ENCODE measurements around the gene DVL1.
A peak's percentile ranks its signal among the peaks of the same experiment; 100 is the strongest.

The DVL1 gene

DNA sequence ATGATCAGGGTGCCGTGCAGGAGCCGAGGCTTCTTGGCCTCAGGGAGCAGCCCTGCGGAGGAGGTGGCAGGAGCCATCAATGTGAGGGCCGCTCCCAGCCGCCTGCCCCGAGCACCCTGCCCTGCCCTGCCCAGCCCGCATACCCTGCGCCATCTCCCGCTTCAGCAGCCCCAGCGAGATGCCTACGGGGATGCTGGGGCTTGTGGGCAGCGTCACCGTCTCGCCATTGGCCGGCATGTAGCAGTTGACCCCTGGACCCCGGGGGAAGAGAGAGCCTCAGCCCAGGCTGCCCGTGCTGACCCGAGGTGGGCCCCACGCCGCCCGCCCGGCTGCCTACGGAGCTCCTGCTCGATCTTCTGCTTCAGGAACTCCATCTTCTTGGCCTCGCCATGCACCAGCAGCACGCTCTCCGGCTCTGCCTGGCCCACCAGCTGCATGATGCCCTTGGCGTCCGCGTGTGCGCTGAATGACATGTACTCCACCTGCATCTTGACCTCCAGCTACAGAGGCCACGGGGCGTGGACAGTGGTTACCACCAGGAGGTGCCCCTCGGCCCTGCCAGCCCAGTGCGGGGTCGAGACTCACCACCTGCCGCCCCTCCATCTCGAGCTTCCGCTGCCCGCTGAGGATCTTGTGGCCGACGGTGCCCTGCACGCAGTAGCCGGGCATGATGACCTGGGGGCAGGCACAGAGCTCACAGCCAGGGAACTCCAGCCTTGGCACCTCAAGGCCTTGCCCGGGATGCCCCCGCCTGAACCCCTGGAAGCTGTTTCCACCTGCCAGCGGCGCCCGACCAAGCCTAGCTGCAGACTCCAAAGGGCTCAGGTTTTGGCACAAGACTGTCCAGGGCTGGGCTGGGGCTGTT is 36.5 kb downstream of the DVL1 start:
- DNase-seq (ENCODE audit: low read depth in 2 of 2) = no peak

GRCh38 chr1:1311107-1312104 is 37.8 kb downstream of the DVL1 start:
- DNase-seq (ENCODE audit: low read depth in 2 of 2) = no peak

GRCh38 chr1:1310476-1311053 is 38.7 kb downstream of the DVL1 start:
- no peak for DNase-seq (ENCODE audit: low read depth in 2 of 2)

DNA sequence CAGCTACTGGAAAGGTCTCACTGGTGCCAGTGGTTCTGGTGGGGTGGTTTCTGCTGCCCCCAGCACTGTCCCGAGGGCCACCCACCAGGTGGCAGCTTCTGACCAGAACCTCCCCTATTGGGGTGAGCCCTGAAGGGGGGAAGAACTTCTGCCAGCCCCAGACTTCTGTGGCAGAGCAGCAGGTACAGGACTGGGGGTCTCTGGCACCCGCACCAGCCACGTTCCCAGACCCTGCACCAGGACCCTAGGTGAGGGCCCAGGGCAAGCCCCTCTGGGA is 39.2 kb downstream of the DVL1 start:
- DNase-seq (ENCODE audit: low read depth in 2 of 2) = no peak

- no peak for DNase-seq (ENCODE audit: low read depth in 2 of 2)
Measured at GRCh38 chr1:1309251-1310108, 39.7 kb downstream of the DVL1 start.

GRCh38 chr1:1308756-1309250 is 40.4 kb downstream of the DVL1 start:
- no peak for DNase-seq (ENCODE audit: low read depth in 2 of 2)

DNA sequence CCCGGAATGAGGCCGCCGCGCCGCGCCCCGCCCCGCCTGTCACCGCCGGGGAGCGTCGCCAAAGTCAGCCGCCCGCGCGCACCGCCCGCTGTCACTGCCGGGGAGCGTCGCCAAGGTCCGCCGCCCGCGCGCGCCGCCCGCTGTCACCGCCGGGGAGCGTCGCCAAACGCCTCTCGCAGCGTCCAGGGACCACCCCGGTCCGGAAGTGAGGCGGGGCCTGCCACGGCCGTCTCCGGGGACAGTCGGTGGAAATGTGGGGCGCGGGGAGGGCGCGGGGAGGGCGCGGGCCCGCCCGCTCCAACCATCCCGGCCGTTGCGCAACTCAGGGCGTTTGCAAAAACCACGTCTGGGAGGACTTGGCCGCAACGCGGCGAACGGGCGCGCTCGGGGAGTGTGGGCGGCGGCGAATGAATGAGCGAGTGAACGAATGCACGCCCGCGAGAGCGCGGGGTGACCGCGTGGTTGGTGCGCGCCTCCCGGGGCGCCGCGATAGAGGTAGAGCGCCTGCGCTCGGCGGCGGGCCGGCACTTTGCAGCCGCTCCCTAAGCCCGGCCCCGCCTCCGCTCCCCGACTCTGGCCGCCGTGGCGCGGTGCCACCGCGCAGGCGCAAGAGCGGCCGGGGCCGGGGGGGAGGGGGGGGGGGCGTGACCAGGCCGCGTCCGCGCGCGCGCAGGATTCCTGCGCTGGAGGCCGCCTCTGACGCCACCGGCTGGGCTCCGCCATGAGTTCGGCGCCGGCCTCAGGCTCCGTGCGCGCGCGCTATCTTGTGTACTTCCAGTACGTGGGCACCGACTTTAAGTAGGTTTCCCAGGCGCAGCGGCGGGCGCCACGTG is 41.1 kb downstream of the DVL1 start, which contains the start of the genes ACAP3 and PUSL1:
ACAP3 (minus strand) TSS at position 8 of the 833 bp plus-strand sequence. CDS start 115 bp downstream, outside the sequence.
PUSL1 (plus strand) TSS at position 675 of the 833 bp plus-strand sequence; CDS start at position 722, 47 bp downstream.
- DNase-seq (ENCODE audit: low read depth in 2 of 2) = peak; percentile 81 to 86

- no peak for DNase-seq (ENCODE audit: low read depth in 2 of 2)
Measured at GRCh38 chr1:1307261-1307922, 41.8 kb downstream of the DVL1 start.

DNA sequence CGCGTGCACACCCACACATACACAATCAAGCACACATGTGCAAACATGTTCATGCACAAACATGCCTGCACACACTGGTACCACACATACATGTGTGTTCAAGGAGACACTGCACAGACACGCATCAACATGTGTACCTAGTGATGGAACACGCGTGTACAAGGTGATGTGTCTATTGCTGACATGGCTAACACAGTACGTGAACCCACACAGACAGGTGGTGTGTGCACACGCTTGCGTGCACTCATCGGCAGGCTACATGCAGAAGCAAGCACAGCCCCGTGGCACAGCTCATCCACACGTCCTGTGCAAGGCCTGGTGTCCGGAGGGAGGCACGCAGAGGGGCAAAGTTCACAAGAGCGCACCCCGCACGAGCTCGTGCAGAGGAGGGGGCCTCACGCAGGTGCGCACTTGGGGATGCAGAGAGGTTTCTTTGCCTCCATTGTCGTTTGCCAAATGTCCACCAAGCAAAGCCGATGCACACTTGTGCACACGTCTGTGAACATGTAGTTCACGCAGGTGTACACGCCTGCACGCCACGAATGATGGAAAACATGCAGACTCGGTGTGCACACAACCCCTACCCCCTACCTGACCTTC is 42.5 kb downstream of the DVL1 start:
- DNase-seq (ENCODE audit: low read depth in 2 of 2) = no peak

- no peak for DNase-seq (ENCODE audit: low read depth in 2 of 2)
Measured at GRCh38 chr1:1306070-1306660, 43.1 kb downstream of the DVL1 start.

DNA sequence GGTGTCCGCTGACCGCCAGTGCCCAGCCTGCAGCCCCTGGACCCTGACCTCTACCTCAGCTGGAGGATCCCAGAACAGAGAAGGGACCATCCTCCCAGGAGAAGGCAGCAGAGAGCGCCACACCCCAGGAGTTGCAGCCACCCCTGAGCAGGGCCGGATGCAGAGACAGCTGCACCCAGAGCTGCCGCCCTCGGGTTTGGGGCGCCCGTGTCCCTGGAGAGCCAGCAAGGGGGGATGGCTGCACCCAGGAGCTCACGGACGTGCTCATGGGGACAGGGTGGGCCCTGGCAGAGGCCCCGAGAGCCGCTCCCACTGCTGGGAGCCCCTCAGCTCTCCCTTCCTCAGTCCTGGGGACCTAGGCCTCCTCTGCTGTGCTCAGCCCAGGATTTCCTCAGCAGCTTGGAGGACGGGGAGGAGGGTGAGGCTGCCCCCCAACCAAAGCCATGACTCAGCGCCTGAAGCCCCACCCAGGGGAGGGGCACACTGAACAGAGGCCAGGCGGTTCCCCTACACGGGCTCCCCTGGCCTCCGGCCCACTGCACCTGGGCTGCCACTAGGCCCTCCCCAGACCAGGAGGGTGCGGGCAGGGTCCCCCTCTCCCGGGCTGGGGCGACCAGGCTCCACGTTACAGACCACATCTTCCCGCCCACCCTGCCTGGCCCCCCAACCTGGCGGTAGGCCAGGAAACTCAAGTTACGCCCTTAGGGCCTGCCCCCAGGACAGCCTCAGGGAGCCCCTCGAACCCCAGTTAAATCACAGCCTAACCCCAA is 43.7 kb downstream of the DVL1 start:
- DNase-seq (ENCODE audit: low read depth in 2 of 2) = peak; percentile 51 to 65

DNA sequence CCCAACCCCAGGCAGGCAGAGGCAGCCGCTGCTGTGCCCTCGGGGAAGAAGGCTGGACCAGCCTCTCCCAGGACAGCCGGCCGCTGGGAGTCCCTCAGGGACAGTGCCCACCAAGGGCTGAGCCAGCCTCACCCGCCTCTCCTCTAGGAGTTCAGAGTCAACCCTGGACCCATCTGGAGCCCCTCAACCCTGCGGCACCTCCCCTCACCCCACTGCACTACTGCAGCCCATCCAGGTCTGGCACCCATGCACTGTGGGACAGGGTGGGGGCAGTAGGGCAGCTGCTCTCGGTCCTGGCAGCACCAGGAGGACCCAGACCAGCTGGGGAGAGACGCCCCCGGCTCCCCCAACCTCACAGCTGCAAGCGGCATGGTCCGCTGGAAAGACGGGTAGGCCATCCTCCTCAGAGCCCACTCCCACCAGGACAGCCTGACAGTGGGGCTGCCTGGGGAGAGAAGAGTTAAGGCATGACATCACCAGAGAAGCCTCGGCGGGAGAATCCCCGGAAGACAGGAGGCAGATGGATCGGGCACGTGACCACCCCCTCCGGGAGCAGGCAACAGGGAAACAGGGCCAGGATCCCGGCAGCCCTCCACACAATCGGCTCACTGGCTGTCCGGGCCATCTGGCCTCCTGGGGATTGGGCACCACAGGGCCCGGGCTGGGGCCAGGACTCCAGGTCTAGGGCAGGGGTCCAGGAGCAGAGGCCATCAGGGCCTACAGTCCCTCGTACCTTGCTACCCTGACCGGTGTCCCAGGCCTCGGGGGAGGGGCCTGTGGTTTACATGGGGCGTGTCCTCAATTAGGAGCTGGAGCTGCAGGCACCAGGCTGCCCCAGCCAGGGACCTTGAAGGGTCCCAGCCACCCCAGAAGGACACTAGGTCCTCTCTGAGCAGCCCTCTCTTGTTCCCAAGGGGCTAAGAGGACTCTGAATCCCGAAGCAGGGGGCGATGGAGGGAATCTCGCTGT is 44.6 kb downstream of the DVL1 start:
- no peak for DNase-seq (ENCODE audit: low read depth in 2 of 2)

DNA sequence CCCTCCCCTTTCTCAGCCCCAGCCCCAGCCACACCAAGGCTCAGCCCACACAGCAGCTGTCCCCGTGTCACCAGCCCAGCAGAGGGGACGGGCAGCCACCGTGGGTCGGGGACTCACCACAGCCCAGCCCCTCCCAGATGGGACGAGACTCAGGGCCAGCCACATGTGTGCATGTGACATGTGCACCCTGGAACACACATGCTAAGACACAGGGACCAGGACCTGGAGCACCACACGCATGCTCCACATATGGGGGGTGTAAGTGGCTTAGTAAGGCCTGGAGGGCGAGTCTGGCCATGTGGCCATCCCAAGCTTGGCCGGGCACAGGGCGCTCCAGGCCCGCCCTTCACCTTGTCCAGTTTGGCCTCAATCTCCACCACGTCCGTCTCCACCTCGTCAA is 45.5 kb downstream of the DVL1 start:
- DNase-seq (ENCODE audit: low read depth in 2 of 2) = no peak

- no peak for DNase-seq (ENCODE audit: low read depth in 2 of 2)
Measured at GRCh38 chr1:1302951-1303509, 46.2 kb downstream of the DVL1 start.

- DNase-seq (ENCODE audit: low read depth in 2 of 2) = no peak
Measured at GRCh38 chr1:1302006-1302430, 47.2 kb downstream of the DVL1 start.

- no peak for DNase-seq (ENCODE audit: low read depth in 2 of 2)
Measured at GRCh38 chr1:1300352-1300739, 48.9 kb downstream of the DVL1 start.
